Cardiac muscle cell (in vitro differentiated cells and primary cell): Measurements from ENCODE around the gene ALPK1. TPM values are rescaled to one million over a fixed set of nuclear protein-coding genes. Genes with fewer than 3 reads are reported as not detected.

Experiments
- DNase-seq, 2 donors: peaks; one replicate each; pipeline versions ENCODE4 v3.0.0 to v3.0.0-alpha.2; 2010 to 2017; ENCODE audit warnings: low read depth in 1 of 2, low spot score in 1 of 2
- H3K27ac ChIP-seq: fragments of 200-600 bp; sonication (generic); 2 replicates; pipeline ENCODE4 v1.5.1; 2016
- H3K27me3 ChIP-seq: fragments of 200-600 bp; sonication (generic); 2 replicates; pipeline ENCODE4 v1.6.0; 2016; ENCODE audit warnings: control low read depth
- H3K36me3 ChIP-seq: fragments of 200-600 bp; sonication (generic); 2 replicates; pipeline ENCODE4 v1.5.1; 2016; ENCODE audit warnings: control low read depth
- H3K4me1 ChIP-seq: fragments of 200-600 bp; sonication (generic); 2 replicates; pipeline ENCODE4 v1.8.1; 2017; ENCODE audit warnings: low read depth, mild to moderate bottlenecking, mixed run types
- H3K4me3 ChIP-seq: fragments of 200-600 bp; sonication (generic); 2 replicates; pipeline ENCODE4 v1.5.1; 2016; ENCODE audit warnings: mild to moderate bottlenecking
- H3K9me3 ChIP-seq: fragments of 200-600 bp; sonication (generic); 2 replicates; pipeline ENCODE4 v1.5.1; 2017; ENCODE audit warnings: low read depth, mild to moderate bottlenecking, control low read depth
- polyA plus RNA-seq: library from polyadenylated mRNA; unstranded; fragments of >200 nt; fragmentation: Nextera tagmentation; extraction: Ambion mirVana; gene quantifications from 2 replicates; pipeline ENCODE4 v1.2.1, GENCODE V29; 2016
- total RNA-seq: library from RNA; depleted of rRNA; stranded (reverse); fragments of >200 nt; gene quantifications from 2 replicates; pipeline ENCODE4 v1.2.3, GENCODE V29; 2016
- TF ChIP-seq, protein P1 (sequence below): IDR thresholded peaks from 2 replicates; pipeline ENCODE4 v1.5.1; 2012; ENCODE audit warnings: low read depth, mild to moderate bottlenecking, low read length

Gene ALPK1
- total and polyA plus RNA-seq, 2 experiments from 2014 or later = 0.56 to 0.80 TPM

DNA sequence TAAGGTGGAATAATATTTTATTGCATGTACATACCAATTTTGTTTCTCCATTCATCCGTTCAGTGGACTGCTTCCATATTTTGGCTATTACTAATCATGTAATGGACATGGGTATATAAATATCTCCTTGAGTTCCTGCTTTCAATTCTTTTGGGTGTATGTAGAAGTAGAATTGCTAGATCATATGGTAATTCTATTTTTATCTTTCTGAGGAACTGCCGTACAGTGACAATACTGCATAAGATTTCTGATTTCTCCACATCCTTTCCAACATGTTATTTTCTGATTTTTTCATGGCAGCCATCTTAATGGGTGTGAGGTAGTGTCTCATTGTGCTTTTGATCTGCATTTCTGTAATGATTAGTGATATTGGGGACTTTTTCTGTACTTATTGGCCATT is 19.2 kb downstream of the ALPK1 start:
- no peaks in the 10 kb centered on the region for H3K36me3 ChIP-seq
- no peak overlapping the region for H3K4me3 ChIP-seq
- H3K27ac ChIP-seq = no peak overlapping the region
- no peak for DNase-seq
- H3K9me3 ChIP-seq = no peaks in the 10 kb centered on the region
- no peaks in the 10 kb centered on the region for H3K4me1 ChIP-seq
- H3K27me3 ChIP-seq = peaks cover 14% of the 10 kb centered on the region
- TF ChIP-seq, protein P1, sequence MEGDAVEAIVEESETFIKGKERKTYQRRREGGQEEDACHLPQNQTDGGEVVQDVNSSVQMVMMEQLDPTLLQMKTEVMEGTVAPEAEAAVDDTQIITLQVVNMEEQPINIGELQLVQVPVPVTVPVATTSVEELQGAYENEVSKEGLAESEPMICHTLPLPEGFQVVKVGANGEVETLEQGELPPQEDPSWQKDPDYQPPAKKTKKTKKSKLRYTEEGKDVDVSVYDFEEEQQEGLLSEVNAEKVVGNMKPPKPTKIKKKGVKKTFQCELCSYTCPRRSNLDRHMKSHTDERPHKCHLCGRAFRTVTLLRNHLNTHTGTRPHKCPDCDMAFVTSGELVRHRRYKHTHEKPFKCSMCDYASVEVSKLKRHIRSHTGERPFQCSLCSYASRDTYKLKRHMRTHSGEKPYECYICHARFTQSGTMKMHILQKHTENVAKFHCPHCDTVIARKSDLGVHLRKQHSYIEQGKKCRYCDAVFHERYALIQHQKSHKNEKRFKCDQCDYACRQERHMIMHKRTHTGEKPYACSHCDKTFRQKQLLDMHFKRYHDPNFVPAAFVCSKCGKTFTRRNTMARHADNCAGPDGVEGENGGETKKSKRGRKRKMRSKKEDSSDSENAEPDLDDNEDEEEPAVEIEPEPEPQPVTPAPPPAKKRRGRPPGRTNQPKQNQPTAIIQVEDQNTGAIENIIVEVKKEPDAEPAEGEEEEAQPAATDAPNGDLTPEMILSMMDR = no peak

DNA sequence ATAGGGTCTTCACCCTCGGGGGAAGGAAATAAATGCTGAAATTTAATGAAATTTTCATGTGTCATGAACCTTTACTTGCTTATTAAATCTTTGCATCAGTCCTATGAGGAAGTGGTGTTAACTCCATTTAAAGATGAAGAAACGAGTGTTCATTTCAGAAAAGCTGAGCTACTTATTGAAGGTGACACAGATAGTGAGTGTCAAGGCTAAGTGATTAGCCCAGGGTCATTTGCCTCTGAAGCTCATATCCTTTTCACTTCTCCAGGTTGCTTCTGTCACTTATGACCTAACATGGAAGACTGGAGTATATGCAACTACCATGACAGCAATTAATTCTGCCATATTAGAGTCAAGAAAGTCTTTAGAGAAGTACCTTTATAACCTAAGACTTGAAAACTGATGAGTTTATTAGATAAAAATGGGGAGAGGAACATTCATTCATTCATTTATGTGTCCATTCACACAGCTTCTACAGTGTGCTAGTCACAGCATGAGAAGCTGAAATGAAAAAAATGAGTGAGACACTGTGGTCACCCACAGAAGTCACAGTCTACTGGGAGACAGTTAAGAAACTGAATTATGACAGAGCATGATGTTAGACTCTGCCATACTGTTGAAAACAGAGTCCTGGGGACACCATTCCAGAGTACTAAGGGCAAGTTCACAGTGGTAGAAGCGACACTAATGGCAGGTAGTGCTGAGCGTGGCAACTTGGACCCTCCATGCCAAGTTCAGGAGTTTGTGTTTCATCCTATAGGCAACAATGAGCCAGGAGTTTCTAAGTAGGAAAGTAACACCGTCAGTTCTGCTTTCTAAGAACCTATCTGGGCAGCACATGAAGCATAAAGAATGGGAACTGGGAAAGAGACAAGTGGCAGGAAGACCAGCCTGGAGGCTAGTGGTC is 21.3 kb downstream of the ALPK1 start:
- Histone ChIP-seq H3K27ac (no peak overlapping the region), H3K4me1 (no peaks in the 10 kb centered on the region), H3K27me3 (peaks cover 14% of the 10 kb centered on the region), H3K36me3 (no peaks in the 10 kb centered on the region), H3K9me3 (no peaks in the 10 kb centered on the region), H3K4me3 (no peak overlapping the region)
- DNase-seq = no peak
- TF ChIP-seq, protein P1 = no peak

DNA sequence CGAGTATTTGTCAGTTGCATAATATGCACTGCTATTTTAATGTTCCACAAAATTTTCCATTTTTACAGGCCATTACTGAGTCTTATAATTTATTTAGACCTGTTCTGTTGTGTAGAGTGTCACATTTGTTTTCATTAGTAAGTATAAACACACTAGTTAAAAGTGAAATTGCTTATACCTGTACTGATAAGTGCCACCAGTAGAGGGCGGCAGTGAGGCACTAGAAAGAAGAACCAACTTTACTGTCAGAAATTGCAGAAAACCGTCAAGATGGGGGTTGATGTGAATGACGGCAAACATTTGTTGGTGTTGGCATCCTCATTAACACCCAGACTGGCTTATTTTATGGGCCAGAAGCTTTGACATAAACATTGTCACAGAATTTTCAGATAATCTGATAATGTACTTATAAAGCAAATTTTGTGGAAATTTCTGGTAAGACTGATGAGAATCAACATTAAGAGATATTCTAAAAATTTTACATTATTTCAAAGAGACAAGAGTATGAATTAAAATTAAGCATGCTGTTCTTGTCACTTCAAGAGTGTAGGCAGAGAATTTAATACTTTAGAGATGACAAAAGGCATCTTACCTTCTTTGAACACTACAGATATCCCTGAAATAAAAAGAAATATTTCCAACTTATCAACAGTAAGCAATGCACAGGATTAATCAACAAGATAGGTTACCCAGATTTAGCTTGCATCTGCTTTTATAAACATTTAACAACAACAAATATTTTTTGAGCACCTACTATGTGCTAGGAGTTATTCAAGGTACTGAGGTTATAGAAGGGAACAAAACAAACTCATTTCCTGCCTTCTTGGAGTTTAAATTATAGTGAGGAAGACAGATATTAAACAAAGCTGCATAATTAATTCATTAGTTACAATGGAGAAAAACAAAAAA is 24.9 kb downstream of the ALPK1 start:
- H3K4me3 ChIP-seq = no peak overlapping the region
- H3K36me3 ChIP-seq = no peaks in the 10 kb centered on the region
- TF ChIP-seq, protein P1 = peak; percentile 90
- H3K9me3 ChIP-seq = no peaks in the 10 kb centered on the region
- H3K27me3 ChIP-seq = peaks cover 17% of the 10 kb centered on the region
- peak; percentile 69 to 71 for DNase-seq
- no peak overlapping the region for H3K27ac ChIP-seq
- no peaks in the 10 kb centered on the region for H3K4me1 ChIP-seq

DNA sequence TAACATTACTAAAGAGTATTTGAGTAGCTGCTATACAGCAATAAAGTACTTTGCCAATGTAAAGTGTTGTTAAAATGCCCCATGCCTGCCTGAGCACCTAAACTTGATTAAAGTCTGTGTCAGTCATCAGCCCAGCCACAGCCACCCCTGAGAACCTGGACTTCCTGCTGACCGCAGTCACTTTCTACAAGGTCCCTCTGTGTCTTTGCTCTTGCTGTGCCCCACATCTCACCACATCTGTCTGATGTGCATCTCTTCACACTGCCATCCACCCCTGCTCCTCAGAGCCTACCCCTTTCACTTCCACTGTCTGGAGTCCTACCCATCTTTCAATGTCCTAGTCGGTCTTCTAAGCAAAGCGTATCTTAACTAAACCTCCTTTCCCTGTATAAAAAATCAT is 25.7 kb downstream of the ALPK1 start:
- no peaks in the 10 kb centered on the region for H3K9me3 ChIP-seq
- DNase-seq = no peak

DNA sequence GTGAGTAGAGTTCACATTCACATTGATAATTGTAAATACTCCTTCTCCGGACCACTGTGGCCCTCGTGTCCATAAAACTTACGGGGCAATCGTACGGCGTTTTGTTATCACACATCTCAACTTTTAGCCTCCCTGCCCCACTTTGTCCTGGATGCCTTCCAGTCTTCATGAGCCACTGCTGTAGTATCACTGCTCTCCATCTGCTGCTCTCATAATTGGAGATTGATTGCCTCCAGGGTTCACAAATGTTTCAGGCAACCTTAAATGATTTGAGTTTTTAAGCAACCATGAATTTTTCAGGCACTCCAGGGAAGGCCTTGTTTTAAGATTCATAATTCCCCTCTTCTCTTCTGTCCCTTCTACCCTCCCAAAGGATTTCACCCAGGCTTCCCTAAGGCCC is 28.4 kb downstream of the ALPK1 start:
- TF ChIP-seq, protein P1 = no peak
- no peak for DNase-seq
- peaks cover 41% of the 10 kb centered on the region for H3K27me3 ChIP-seq

More for the DNA sequence above, 25.7 kb downstream of the ALPK1 start:
- H3K36me3 ChIP-seq = no peaks in the 10 kb centered on the region
- TF ChIP-seq, protein P1 = no peak
- H3K4me3 ChIP-seq = no peak overlapping the region
- H3K4me1 ChIP-seq = no peaks in the 10 kb centered on the region
- H3K27ac ChIP-seq = no peak overlapping the region
- peaks cover 24% of the 10 kb centered on the region for H3K27me3 ChIP-seq

More for the DNA sequence above, 28.4 kb downstream of the ALPK1 start:
- Histone ChIP-seq H3K4me3 (no peak overlapping the region), H3K27ac (no peak overlapping the region), H3K4me1 (no peaks in the 10 kb centered on the region), H3K36me3 (no peaks in the 10 kb centered on the region), H3K9me3 (no peaks in the 10 kb centered on the region)
